Measurements from ENCODE around the gene IZUMO4. TPM values are rescaled to one million over a fixed set of nuclear protein-coding genes. Genes with fewer than 3 reads are reported as not detected.
A peak's percentile ranks its signal among the peaks of the same experiment; 100 is the strongest.
"Not testable (repeated sequence)": the region's sequence is repeated elsewhere in the genome, so short reads cannot be mapped to it uniquely, and the experiment has no call there.

The IZUMO4 gene
- total and polyA plus RNA-seq, 5 donors: 1.1 to 3.3 (median 2.5) TPM

DNA sequence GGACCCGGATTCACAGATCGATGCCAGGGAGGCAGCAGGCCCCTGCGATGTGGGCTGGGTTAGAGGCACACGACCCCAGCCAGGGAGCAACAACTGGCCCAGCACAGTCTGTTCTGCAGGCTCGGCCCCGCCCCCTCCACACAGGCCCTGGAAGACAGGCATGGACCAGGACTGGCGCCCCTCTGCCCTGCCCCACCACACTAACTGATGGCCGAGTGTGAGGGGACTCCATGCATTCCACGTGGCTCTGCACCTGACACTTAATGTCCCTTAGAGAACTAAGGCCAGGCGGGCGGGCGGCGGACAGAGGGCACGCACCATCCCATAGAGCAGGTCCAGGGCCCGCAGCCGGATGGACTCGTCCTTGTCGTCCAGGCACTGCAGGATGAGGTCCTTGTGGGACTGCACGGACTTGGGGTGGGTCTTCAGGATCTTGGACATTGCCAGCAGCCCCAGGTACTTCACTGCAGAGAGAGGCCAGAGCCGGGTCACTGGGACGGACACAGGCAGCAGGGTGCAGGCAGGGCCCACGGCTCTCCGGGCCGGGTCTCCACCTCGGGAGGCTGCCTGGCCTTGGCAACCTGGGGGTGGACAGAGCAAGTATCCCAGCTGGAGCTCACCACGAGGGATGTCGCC, 24.8 kb downstream of the IZUMO4 start:
- Histone ChIP-seq H3K4me1 (ENCODE audit: control insufficient read depth, insufficient read depth, low read length) (no peaks in the 10 kb centered on the region), H3K9me3 (ENCODE audit: control insufficient read depth, low read length) (no peaks in the 10 kb centered on the region), H3K4me3 (ENCODE audit: low read length) (no peak overlapping the region), H3K27me3 (ENCODE audit: control insufficient read depth, insufficient read depth) (no peaks in the 10 kb centered on the region), H3K27ac (ENCODE audit: low read length) (no peak overlapping the region)
- ATAC-seq (peak; percentile 3 to 5), DNase-seq (peak in 2 of 3 donors; percentile 51 to 56)
- intact Hi-C loops (cut with DNase I): no loop called here
- 93% methylated on average over 27 of the region's 27 CpGs for WGBS

DNA sequence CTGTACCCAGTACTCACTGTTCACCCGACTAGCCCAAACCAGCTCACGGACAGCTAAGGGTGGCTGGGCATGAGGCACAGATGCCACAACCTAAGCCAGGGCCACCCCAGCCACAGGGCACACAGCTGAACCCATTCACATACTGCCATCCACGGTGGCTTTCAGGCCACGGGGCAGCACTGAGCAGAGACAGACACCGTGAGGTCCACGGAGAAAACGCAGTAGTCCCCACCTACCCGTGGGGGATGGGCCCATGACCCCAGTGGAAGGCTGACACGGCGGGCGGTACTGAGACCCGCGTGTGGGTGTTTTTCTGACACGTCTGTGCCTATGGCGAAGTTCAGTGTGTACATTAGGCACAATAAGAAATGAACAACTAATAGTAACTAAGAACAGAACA, 25.5 kb downstream of the IZUMO4 start:
- Histone ChIP-seq H3K4me1 (ENCODE audit: control insufficient read depth, insufficient read depth, low read length) (no peaks in the 10 kb centered on the region), H3K9me3 (ENCODE audit: control insufficient read depth, low read length) (no peaks in the 10 kb centered on the region), H3K27ac (ENCODE audit: low read length) (no peak overlapping the region), H3K27me3 (ENCODE audit: control insufficient read depth, insufficient read depth) (no peaks in the 10 kb centered on the region), H3K4me3 (ENCODE audit: low read length) (no peak overlapping the region)
- peak in 1 of 3 donors; percentile 44 for DNase-seq
- 91% methylated on average over 15 of the region's 15 CpGs for WGBS
- no peak for ATAC-seq
- intact Hi-C loops (cut with DNase I): no loop called here

DNA sequence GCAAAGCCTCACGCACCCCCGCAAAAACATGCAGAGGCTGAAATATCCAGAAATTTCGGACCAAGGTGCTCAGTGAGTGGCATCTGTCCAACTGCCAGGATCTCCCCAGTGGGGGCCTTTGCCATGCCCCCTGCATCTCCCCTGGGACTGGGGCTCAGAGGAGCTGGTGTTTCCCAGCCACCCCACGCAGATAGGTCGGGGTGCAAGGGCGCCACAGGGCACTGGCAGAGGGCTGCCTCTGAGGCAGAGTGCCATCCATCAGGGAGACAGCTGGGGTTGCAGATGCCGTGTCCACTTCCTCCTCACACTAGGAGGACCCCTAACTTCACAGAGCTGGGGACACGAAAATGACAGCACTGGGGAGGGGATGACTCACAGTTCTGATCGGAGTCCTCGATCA, 26.3 kb downstream of the IZUMO4 start:
- Histone ChIP-seq H3K4me3 (ENCODE audit: low read length) (no peak overlapping the region), H3K4me1 (ENCODE audit: control insufficient read depth, insufficient read depth, low read length) (no peaks in the 10 kb centered on the region), H3K9me3 (ENCODE audit: control insufficient read depth, low read length) (no peaks in the 10 kb centered on the region), H3K27me3 (ENCODE audit: control insufficient read depth, insufficient read depth) (no peaks in the 10 kb centered on the region), H3K27ac (ENCODE audit: low read length) (no peak overlapping the region)
- DNase-seq (peak in 1 of 3 donors; percentile 51), ATAC-seq (no peak)
- WGBS: 92% methylated on average over 10 of the region's 10 CpGs
- intact Hi-C loops (cut with DNase I): no loop called here

DNA sequence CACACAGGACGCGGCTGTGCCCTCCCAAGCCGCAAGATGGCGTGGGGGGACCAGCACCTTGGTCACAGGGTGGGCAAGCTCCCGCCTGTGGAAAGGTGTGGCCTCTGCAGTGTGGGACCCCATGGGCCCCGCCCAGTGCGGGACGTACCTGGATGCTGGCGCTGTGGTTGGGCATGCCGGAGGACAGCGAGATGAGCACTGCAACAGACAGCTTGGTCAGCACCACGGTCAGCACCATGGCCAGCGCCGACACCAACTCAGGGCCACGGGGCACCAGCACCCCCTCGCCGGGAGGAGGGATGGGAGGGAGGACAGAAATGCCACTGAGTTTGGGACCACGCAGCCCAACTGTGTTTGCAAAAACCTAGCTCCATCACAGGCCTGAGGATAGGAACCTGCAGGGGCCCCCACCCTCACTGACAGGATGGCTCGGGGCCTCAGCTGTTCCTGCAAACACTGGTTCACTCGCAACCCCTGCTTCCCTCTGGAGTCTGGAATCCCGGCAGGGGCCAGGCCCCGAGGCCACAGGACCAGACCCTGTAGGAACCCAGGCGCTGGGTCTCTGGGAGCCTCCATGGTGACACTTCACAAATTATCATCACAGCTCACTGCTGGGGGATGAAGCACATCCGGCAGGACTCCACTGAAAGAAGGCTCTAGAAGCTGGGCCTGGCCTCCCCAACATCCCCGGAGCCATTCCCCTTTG, 27.1 kb downstream of the IZUMO4 start:
- no peak for ATAC-seq
- 85% methylated on average over 25 of the region's 25 CpGs for WGBS
- intact Hi-C loops (cut with DNase I): no loop called here
- Histone ChIP-seq H3K4me1 (ENCODE audit: control insufficient read depth, insufficient read depth, low read length) (no peaks in the 10 kb centered on the region), H3K27me3 (ENCODE audit: control insufficient read depth, insufficient read depth) (no peaks in the 10 kb centered on the region), H3K4me3 (ENCODE audit: low read length) (no peak overlapping the region), H3K9me3 (ENCODE audit: control insufficient read depth, low read length) (no peaks in the 10 kb centered on the region), H3K27ac (ENCODE audit: low read length) (no peak overlapping the region)
- DNase-seq: peak in 2 of 3 donors; percentile 76 to 80

DNA sequence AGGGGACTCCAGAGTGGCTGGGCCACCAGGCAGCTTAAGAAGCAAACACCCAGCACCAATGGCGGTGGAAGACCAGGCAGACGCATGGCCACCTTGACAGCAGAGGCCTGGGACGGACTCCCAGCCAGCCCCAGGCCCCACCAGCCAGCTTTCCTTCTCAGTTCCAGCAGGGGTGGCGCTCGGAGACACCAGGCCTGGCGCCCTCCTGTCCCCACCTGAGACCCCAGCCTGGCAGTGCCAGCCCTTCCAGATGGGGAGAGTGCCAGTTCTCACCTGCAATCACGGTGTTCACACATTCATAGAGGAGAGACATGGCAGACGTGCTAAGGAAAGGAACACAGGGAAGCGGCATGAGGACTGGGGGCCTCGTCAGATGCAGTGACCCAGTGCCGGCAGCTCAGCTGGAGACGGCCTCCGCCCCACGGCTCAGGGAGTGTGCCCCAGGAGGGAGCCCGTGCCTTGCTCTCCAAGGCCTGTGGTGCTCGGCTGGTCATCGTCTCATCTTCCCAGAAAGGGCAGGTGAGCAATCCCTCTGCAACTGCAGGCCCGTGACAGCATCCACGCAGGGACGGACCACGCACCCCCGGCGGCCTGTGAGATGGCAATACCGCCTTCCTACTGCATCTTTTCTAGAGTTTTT, 30.3 kb downstream of the IZUMO4 start:
- Histone ChIP-seq H3K4me1 (ENCODE audit: control insufficient read depth, insufficient read depth, low read length) (no peaks in the 10 kb centered on the region), H3K27me3 (ENCODE audit: control insufficient read depth, insufficient read depth) (no peaks in the 10 kb centered on the region), H3K27ac (ENCODE audit: low read length) (peak overlapping the region; percentile 31), H3K9me3 (ENCODE audit: control insufficient read depth, low read length) (no peaks in the 10 kb centered on the region), H3K4me3 (ENCODE audit: low read length) (no peak overlapping the region)
- WGBS: 92% methylated on average over 24 of the region's 24 CpGs
- DNase-seq: no peak
- ATAC-seq: no peak
- intact Hi-C loops (cut with DNase I): no loop called here

DNA sequence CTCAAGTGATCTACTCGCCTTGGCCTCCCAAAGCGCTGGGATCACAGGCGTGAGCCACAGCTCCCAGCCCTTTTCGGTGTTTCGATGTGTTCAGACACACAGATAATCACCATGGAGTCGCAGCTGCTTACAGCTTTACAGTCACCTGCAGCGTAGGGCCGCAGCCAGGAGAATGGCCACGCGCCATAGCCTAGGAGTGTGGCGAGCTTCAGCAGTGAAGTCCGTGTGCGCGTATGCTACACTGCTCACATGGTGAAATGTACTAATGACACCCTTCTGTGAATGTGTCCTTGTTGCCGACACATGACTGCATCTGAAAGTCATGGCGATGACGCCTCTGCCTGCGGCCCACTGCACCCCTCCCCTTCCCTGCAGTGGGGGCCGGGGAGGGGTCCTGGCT, 31.0 kb downstream of the IZUMO4 start:
- Histone ChIP-seq H3K9me3 (ENCODE audit: control insufficient read depth, low read length) (no peaks in the 10 kb centered on the region), H3K27me3 (ENCODE audit: control insufficient read depth, insufficient read depth) (no peaks in the 10 kb centered on the region), H3K27ac (ENCODE audit: low read length) (peak overlapping the region; percentile 77), H3K4me3 (ENCODE audit: low read length) (no peak overlapping the region), H3K4me1 (ENCODE audit: control insufficient read depth, insufficient read depth, low read length) (no peaks in the 10 kb centered on the region)
- peak; percentile 70 to 88 (median 87) for DNase-seq
- 59% methylated on average over 19 of the region's 19 CpGs for WGBS
- intact Hi-C loops (cut with DNase I): no loop called here
- peak; percentile 82 to 86 for ATAC-seq

DNA sequence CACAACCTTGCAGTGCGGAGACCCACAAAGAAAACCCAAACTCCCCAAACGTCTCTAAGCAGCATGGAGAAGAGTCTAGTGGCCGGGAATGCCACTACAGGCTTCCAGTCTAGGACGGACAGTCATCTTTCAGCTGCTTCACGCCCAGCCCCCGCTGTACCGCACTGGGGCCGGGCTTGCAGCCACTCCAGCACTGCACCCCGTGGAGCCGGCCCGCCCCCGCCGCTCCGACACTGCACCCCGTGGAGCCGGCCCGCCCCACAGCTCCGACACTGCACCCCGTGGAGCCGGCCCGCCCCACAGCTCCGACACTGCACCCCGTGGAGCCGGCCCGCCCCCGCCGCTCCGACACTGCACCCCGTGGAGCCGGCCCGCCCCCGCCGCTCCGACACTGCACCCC, 31.5 kb downstream of the IZUMO4 start:
- intact Hi-C loops (cut with DNase I): not testable (repeated sequence)
- H3K27ac ChIP-seq (ENCODE audit: low read length): peak overlapping the region; percentile 77
- WGBS: 85% methylated on average over 26 of the region's 34 CpGs

DNA sequence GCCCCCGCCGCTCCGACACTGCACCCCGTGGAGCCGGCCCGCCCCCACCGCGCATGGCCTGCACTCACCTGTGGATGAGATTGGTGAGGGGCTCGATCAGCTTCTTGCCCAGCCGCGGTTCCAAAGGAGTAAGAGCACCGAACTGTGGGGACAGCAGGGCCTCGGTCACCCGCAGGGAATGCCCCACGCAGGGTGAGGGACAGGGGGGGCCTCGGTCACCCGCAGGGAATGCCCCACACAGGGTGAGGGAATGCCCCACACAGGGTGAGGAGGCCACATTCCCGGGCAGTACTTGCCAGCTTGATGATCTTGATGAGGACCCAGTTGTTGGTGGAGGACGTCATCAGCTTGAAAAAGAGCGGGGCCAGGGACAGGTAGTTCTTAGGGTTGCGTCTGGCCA, 32.3 kb downstream of the IZUMO4 start:
- peak in 1 of 2 donors; percentile 33 for ATAC-seq
- no peaks in the 10 kb centered on the region for H3K27me3 ChIP-seq (ENCODE audit: control insufficient read depth, insufficient read depth)
- no peak for DNase-seq
- H3K4me1 ChIP-seq (ENCODE audit: control insufficient read depth, insufficient read depth, low read length): no peaks in the 10 kb centered on the region
- H3K27ac ChIP-seq (ENCODE audit: low read length): peak overlapping the region; percentile 86
- 92% methylated on average over 21 of the region's 21 CpGs for WGBS
- intact Hi-C loops (cut with DNase I): no loop called here
- H3K9me3 ChIP-seq (ENCODE audit: control insufficient read depth, low read length): no peaks in the 10 kb centered on the region
- no peak overlapping the region for H3K4me3 ChIP-seq (ENCODE audit: low read length)

More for the DNA sequence above, 31.5 kb downstream of the IZUMO4 start:
- ATAC-seq: peak in 1 of 2 donors; percentile 17
- H3K9me3 ChIP-seq (ENCODE audit: control insufficient read depth, low read length); H3K4me3 ChIP-seq (ENCODE audit: low read length); DNase-seq; H3K27me3 ChIP-seq (ENCODE audit: control insufficient read depth, insufficient read depth); H3K4me1 ChIP-seq (ENCODE audit: control insufficient read depth, insufficient read depth, low read length): not testable (repeated sequence)

DNA sequence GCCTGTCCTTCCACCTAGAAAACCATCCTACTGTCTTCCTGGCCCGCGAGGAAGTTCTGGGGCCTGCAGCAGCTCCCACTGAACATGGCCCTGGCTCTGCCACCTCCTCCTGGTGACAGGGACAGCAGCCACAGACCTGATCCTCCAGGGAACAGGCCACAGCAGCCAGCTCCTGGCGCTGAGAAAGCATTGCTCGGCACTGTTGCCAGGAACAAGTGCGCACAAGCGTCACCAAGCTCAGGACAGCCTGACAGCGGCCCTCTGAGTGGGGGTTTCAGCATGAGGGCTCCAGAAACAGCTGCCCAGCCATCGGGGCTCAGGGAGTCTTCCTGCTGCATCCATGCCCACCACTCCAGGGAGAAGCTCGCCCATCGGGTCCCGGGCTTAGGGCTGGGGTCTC, 32.8 kb downstream of the IZUMO4 start:
- H3K4me1 ChIP-seq (ENCODE audit: control insufficient read depth, insufficient read depth, low read length): no peaks in the 10 kb centered on the region
- H3K27ac ChIP-seq (ENCODE audit: low read length): peak overlapping the region; percentile 86
- no peaks in the 10 kb centered on the region for H3K27me3 ChIP-seq (ENCODE audit: control insufficient read depth, insufficient read depth)
- peak; percentile 56 to 64 for ATAC-seq
- intact Hi-C loops (cut with DNase I): no loop called here
- WGBS: 72% methylated on average over 11 of the region's 11 CpGs
- no peaks in the 10 kb centered on the region for H3K9me3 ChIP-seq (ENCODE audit: control insufficient read depth, low read length)
- no peak overlapping the region for H3K4me3 ChIP-seq (ENCODE audit: low read length)
- DNase-seq: peak; percentile 63 to 82 (median 82)

DNA sequence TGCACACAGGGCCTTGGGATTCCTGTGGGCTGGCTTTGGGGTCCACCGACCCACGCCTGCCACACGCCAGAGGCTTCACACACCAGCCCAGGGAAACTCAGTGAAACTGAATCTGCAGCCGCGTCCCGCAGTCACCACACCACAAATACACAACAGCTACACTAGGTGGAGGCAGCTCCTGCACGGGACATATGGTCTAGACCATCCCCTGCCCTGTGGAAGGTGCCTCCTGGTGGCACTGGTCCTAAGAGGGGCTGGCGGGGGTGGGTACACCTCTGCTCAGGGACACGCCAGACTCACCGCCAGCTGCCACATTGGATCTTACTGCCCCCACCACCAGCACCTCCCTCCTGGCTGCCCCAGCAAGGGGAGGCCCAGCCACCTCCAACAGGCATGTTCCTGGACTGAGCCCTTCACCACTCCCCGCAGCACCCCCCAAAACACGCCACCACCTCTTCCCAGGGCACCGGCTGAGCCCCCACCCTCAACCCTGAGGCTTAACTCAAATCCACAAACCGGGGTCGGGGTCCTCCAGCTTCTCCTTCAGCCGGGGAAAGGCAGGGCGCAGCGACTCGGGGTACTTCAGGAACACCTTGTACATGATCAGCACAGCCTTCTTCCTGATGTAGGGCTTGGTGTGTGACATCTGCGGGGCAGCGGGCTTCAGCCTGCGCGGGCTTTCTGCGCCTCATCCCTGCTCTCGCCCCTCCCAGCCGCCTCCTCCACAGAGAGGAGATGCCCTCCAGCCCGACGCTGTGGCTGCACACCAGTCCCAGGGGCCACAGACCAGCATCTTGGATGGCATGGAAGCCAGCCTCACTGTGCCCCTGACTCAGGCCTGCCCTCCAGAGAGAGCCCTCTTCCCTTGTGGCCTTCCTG, 33.4 kb downstream of the IZUMO4 start:
- no peaks in the 10 kb centered on the region for H3K9me3 ChIP-seq (ENCODE audit: control insufficient read depth, low read length)
- ATAC-seq: peak in 1 of 2 donors; percentile 6
- peak overlapping the region; percentile 48 for H3K27ac ChIP-seq (ENCODE audit: low read length)
- 94% methylated on average over 28 of the region's 28 CpGs for WGBS
- intact Hi-C loops (cut with DNase I): no loop called here
- H3K4me1 ChIP-seq (ENCODE audit: control insufficient read depth, insufficient read depth, low read length): no peaks in the 10 kb centered on the region
- H3K4me3 ChIP-seq (ENCODE audit: low read length): no peak overlapping the region
- H3K27me3 ChIP-seq (ENCODE audit: control insufficient read depth, insufficient read depth): no peaks in the 10 kb centered on the region
- DNase-seq: peak in 1 of 3 donors; percentile 34

Data from right cardiac atrium (tissue), 5 donors.